GM18861 (cell line): ENCODE results near the gene AKR1A1.
"Not testable (repeated sequence)": the region's sequence is repeated elsewhere in the genome, so short reads cannot be mapped to it uniquely, and the experiment has no call there.

Source experiments
- ATAC-seq: cut with Tn5 transposase; IDR thresholded peaks from one replicate; pipeline ENCODE4 v1.9.1; 2021; ENCODE audit not compliant: unreplicated experiment

AKR1A1 gene

DNA sequence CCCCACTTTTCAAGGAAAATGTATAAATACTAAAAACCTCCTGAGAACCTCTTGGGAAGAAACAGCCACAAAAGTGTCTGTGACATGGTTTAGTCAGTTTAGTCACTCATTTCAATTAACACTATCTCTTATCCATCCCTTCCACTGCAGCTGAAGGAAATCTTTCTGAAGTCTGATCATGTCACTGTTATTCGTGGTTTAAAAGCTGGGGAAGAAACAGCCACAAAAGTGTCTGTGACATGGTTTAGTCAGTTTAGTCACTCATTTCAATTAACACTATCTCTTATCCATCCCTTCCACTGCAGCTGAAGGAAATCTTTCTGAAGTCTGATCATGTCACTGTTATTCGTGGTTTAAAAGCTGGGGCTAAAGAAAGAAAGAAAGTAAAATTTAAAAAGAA is 27.1 kb upstream of the AKR1A1 start:
- ATAC-seq, result not testable (repeated sequence)

DNA sequence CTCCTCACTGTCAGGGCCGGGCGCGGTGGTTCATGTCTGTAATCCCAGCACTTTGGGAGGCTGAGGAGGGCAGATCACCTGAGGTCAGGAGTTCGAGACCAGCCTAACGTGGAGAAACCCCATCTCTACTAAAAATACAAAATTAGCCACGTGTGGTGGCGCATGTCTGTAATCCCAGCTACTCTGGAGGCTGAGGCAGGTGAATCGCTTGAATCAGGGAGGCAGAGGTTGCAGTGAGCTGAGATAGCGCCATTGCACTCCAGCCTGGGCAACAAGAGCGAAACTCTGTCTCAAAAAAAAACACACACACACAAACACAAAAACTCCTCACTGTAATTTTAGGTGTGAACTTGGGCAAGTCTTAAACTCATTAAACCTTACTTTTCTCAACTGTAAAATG is 26.7 kb upstream of the AKR1A1 start:
- not testable (repeated sequence) for ATAC-seq

DNA sequence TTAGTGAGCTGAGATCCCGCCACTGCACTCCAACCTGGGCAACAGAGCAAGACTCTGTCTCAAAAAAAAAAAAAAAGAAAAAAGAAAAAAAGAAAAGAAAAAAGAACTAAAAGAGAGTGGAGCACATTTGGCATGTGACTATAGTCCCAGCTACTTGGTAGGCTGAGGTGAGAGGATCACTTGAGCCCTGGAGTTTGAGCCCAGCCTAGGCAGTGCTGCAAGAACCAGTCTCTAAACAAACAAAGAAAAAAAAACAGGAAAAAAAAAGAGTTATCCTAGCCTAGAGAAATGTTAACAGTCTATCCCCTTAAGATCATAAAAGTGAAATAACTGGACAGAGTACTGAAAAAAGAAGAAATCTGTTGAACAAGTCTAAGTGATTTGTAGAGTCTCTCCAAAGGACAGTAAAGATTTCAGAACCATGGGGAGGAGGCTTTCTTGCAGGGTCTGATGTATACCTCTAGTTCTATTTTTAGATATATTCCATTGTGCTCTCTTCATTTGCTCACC is 24.4 kb upstream of the AKR1A1 start:
- ATAC-seq, result no peak

DNA sequence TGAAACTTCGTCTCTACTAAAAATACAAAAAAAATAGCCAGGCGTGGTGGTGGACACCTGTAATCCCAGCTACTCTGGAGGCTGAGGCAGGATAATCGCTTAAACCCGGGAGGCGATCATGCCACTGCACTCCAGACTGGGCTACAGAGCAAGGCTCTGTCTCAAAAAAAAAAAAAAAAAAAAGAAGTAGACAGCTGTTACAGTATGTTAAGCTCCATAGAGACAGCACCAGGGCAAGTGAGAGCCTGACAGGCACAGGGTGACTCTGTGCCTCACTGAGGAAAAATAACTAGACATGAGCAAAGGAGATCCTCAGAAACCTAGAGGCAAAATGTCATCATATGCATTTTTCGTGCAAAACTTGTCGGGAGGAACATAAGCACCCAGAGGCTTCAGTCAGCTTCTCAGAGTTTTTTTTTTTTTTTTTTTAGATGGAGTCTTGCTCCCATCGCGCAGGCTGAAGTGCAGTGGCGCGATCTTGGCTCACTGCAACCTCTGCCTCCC is 19.9 kb upstream of the AKR1A1 start:
- ATAC-seq, result no peak

- no peak for ATAC-seq
Measured at GRCh38 chr1:45531873-45532272, 18.8 kb upstream of the AKR1A1 start.

- no peak for ATAC-seq
Measured at GRCh38 chr1:45535988-45536766, 14.4 kb upstream of the AKR1A1 start.

DNA sequence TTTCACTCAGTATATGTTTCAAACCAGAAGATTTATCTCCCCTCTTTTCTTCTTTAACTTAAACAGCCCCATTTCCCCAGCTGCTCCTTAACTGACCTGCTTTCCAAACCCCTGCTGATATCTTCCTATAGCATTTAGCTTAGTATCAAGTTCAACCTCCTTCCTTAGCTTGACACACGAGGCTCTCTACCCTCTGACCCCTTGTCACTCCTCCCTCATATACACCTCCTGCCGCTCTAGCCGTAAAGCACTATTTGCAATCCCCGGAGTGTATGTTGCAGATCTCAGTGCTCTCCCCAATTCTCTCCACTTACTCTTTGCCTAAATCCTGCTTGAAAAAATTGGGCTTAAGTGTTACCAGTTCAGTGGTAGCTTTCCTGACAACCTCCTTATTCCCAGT is 13.7 kb upstream of the AKR1A1 start:
- ATAC-seq, result no peak

GRCh38 chr1:45541193-45541592 is 9.4 kb upstream of the AKR1A1 start:
- ATAC-seq, result no peak

- ATAC-seq, result no peak
Measured at GRCh38 chr1:45542591-45542990, 8.0 kb upstream of the AKR1A1 start.

DNA sequence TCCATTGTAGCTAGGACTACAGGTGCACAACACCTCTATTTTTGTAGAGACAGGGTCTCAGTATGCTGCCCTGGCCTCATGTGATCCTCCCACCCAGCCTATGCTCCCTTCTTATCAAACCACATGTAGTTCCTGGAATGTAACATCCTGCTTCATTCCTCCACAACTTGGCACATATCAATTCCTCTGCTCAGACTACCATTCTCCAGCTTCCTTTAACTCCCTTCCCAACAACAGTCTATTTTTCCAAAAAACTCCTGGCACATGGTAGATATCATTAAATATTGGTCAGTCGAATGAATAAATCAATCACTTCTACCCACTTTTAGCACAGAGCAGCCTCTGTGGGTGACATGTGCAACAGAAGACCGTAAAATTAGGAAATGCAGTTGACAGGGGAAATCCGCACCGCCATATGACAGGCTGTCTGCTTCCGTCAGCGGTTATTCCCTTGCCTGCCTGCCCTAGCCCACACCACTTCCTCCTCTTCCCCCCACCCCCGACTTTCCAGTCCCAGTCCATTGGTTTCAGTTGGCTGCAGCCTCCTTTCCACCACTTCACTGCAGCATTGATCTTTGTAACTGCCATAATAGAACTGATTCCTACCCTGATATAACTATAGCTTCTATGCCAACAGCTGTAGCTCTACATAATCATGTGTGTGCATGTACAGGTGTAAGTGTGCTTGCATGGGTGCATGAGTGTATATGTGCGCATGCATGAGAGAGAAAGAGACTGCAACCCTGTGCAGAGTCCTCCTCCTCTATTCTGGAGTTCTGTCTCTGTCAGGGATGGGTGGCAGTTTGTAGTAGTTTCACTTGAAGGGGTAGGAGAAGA is 6.8 kb upstream of the AKR1A1 start:
- no peak for ATAC-seq

- no peak for ATAC-seq
Measured at GRCh38 chr1:45544530-45544929, 6.1 kb upstream of the AKR1A1 start.

- no peak for ATAC-seq
Measured at GRCh38 chr1:45545019-45545493, 5.6 kb upstream of the AKR1A1 start.

DNA sequence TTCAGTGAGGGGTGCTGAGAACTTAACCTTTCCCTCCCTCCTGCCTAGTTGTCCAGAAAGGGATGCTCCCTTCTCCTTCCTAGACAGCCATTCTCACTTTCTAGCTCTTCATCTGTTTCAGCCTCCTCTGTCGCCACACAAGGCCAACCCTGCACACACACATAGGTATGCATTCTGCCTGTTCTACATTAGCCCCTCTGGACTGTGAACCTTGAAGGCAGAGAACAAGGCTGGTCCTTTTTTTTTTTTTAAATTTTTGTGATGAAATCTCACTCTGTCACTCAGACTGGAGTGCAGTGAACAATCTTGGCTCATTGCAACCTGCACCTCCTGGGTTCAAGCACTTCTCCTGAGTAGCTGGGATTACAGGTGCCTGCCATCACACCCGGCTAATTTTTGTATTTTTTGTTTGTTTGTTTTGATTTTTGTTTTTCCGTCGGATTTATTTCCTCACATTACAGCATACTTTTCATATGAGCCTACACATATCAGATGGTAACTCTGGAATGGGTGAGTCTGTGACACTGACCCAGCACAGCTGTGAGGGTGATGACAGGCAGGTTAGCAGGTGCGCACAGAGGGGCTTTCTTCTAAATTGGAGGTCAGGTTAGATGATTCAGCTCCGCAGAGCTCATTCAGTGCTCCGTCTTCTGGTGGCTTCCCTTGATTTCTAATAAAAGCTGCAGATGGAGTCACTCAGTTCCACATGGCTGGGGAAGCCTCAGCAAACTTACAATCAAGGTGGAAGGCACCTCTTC is 4.9 kb upstream of the AKR1A1 start:
- ATAC-seq, result no peak

GRCh38 chr1:45551684-45552083 is 1.1 kb downstream of the AKR1A1 start:
- no peak for ATAC-seq

GRCh38 chr1:45552331-45552730 is 1.7 kb downstream of the AKR1A1 start:
- no peak for ATAC-seq

DNA sequence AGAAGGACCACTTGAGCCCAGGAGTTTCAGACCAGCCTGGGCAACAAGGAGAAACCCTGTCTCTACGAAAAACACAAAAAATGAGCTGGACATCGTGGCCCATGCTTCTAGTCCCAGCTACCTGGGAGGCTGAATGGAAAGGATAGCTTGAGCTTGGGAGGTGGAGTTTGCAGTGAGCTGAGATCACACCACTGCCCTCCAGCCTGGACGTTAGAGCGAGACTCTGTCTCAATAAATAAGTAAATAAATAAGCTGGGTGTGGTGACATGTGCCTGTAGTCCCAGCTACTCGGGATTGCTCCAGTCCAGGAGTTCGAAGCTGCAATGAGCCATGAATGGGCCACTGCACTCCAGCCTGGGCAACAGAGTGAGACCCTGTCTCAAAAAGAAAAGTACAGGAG is 3.6 kb downstream of the AKR1A1 start:
- no peak for ATAC-seq

- ATAC-seq, result no peak
Measured at GRCh38 chr1:45557422-45557944, 6.9 kb downstream of the AKR1A1 start.

DNA sequence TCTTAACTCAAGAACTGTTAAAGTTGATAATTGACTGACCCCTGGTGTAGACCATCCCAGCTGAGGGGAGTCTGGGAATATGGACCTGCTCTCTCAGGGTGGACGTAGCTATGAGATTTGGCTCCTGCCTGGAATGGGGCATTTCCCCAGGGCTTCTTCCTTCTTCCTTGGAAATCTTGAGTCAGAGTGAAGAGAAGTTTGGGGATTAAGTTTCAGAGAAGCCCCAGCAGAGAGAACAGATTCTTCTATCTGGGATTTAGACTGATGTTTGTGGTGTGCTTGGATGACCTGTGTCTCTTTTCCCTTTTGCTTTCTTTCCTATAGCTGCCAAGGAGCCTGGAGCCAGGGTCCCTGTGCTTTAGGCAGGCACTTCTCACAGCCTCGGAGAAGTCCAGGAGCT is 13.2 kb downstream of the AKR1A1 start:
- no peak for ATAC-seq

DNA sequence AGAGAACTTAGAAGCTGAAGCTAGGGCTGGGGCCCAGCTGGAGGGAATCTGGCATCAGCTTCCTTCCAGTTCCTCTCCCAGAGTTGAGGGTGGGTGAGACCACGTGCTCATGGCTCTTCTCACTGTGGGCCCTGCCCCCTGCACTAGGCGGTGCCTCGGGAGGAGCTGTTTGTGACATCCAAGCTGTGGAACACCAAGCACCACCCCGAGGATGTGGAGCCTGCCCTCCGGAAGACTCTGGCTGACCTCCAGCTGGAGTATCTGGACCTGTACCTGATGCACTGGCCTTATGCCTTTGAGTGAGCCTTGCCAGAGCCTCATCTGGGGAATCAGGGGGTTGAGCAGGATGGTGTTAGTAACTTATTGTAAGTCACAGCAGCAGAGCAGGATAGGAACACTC is 16.1 kb downstream of the AKR1A1 start:
- ATAC-seq, result no peak

- no peak for ATAC-seq
Measured at GRCh38 chr1:45567911-45568310, 17.3 kb downstream of the AKR1A1 start.

DNA sequence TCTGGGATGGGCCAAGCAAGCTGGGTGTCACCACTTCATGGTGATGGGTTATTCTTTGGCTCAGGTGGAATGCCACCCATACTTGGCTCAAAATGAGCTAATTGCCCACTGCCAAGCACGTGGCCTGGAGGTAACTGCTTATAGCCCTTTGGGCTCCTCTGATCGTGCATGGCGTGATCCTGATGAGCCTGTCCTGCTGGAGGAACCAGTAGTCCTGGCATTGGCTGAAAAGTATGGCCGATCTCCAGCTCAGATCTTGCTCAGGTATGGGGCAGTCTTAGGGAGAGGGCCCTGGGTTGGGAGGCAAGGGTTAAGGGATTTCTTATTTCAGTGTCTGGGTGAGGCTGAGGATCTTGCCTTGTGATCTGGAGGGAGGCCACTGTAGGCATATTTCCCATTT is 17.8 kb downstream of the AKR1A1 start:
- no peak for ATAC-seq
